ENCODE results near the gene PPFIA1. TPM values are rescaled to one million over a fixed set of nuclear protein-coding genes. Genes with fewer than 3 reads are reported as not detected.

Gene PPFIA1
- total and polyA plus RNA-seq, 2 of the 8 experiments (the other 6 are each of a cell fraction or from before 2014, with no cell fraction given), result 44.3 to 73.5 TPM

DNA sequence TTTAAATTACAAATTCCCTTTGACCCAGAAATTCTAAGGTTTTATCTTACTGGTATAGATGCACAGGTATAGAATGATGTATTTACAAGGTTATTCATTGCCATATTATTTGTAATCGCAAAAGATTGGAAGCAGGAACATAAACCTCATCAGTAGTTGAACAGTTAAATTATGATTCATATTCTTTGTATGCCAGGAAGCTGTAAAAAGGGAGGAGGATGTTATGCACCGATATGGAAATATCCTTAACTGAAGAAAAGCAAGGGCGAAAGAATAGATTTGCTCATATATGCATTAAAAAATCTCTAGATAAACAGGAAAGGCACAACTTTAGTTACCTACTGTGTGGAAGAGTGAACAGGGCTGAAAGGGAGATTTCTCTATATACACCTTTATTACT is 36.7 kb downstream of the PPFIA1 start (continued):
- TF ChIP-seq, protein P1, sequence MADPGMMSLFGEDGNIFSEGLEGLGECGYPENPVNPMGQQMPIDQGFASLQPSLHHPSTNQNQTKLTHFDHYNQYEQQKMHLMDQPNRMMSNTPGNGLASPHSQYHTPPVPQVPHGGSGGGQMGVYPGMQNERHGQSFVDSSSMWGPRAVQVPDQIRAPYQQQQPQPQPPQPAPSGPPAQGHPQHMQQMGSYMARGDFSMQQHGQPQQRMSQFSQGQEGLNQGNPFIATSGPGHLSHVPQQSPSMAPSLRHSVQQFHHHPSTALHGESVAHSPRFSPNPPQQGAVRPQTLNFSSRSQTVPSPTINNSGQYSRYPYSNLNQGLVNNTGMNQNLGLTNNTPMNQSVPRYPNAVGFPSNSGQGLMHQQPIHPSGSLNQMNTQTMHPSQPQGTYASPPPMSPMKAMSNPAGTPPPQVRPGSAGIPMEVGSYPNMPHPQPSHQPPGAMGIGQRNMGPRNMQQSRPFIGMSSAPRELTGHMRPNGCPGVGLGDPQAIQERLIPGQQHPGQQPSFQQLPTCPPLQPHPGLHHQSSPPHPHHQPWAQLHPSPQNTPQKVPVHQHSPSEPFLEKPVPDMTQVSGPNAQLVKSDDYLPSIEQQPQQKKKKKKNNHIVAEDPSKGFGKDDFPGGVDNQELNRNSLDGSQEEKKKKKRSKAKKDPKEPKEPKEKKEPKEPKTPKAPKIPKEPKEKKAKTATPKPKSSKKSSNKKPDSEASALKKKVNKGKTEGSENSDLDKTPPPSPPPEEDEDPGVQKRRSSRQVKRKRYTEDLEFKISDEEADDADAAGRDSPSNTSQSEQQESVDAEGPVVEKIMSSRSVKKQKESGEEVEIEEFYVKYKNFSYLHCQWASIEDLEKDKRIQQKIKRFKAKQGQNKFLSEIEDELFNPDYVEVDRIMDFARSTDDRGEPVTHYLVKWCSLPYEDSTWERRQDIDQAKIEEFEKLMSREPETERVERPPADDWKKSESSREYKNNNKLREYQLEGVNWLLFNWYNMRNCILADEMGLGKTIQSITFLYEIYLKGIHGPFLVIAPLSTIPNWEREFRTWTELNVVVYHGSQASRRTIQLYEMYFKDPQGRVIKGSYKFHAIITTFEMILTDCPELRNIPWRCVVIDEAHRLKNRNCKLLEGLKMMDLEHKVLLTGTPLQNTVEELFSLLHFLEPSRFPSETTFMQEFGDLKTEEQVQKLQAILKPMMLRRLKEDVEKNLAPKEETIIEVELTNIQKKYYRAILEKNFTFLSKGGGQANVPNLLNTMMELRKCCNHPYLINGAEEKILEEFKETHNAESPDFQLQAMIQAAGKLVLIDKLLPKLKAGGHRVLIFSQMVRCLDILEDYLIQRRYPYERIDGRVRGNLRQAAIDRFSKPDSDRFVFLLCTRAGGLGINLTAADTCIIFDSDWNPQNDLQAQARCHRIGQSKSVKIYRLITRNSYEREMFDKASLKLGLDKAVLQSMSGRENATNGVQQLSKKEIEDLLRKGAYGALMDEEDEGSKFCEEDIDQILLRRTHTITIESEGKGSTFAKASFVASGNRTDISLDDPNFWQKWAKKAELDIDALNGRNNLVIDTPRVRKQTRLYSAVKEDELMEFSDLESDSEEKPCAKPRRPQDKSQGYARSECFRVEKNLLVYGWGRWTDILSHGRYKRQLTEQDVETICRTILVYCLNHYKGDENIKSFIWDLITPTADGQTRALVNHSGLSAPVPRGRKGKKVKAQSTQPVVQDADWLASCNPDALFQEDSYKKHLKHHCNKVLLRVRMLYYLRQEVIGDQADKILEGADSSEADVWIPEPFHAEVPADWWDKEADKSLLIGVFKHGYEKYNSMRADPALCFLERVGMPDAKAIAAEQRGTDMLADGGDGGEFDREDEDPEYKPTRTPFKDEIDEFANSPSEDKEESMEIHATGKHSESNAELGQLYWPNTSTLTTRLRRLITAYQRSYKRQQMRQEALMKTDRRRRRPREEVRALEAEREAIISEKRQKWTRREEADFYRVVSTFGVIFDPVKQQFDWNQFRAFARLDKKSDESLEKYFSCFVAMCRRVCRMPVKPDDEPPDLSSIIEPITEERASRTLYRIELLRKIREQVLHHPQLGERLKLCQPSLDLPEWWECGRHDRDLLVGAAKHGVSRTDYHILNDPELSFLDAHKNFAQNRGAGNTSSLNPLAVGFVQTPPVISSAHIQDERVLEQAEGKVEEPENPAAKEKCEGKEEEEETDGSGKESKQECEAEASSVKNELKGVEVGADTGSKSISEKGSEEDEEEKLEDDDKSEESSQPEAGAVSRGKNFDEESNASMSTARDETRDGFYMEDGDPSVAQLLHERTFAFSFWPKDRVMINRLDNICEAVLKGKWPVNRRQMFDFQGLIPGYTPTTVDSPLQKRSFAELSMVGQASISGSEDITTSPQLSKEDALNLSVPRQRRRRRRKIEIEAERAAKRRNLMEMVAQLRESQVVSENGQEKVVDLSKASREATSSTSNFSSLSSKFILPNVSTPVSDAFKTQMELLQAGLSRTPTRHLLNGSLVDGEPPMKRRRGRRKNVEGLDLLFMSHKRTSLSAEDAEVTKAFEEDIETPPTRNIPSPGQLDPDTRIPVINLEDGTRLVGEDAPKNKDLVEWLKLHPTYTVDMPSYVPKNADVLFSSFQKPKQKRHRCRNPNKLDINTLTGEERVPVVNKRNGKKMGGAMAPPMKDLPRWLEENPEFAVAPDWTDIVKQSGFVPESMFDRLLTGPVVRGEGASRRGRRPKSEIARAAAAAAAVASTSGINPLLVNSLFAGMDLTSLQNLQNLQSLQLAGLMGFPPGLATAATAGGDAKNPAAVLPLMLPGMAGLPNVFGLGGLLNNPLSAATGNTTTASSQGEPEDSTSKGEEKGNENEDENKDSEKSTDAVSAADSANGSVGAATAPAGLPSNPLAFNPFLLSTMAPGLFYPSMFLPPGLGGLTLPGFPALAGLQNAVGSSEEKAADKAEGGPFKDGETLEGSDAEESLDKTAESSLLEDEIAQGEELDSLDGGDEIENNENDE (IDR thresholded peaks at IDR 0.05; ENCODE audit: insufficient replicate concordance, low read length), result no peak
- TF ChIP-seq BACH1 (IDR thresholded peaks at IDR 0.05; ENCODE audit: low read length), result no peak
- no peak for TF ChIP-seq CREB1 (IDR thresholded peaks at IDR 0.05)
- no peak for TF ChIP-seq CHD2 (IDR thresholded peaks at IDR 0.05; ENCODE audit: low read length)
- no peak for TF ChIP-seq HDAC6 (IDR thresholded peaks at IDR 0.05; ENCODE audit: low read depth, low read length)
- TF ChIP-seq RAD21 (IDR thresholded peaks at IDR 0.05 in 1 of 2, conservative IDR thresholded peaks at IDR 0.05 in 1 of 2; ENCODE audit: low read depth in 2 of 2, low read length in 2 of 2), result no peak
- no peak for TF ChIP-seq JUND (IDR thresholded peaks at IDR 0.05; ENCODE audit: low read length)
- no peak for TF ChIP-seq SIN3A (conservative IDR thresholded peaks at IDR 0.05 in 1 of 2, IDR thresholded peaks at IDR 0.05 in 1 of 2; ENCODE audit: low read depth in 1 of 2, low read length in 2 of 2)
- TF ChIP-seq RNF2 (IDR thresholded peaks at IDR 0.05; ENCODE audit: borderline replicate concordance, low read depth, low read length, missing control alignments, poor library complexity, severe bottlenecking), result no peak
- no peak for TF ChIP-seq KDM1A (IDR thresholded peaks at IDR 0.05; ENCODE audit: borderline replicate concordance, low read length)
- no peak for TF ChIP-seq POLR2AphosphoS5 (IDR thresholded peaks at IDR 0.05; ENCODE audit: low read depth, low read length)
- no peak for TF ChIP-seq FOSL1 (IDR thresholded peaks at IDR 0.05; ENCODE audit: insufficient read depth, low read depth, low read length)

Measured in H1 (cell line).